ENCODE measurements around the gene CHPF. TPM values are rescaled to one million over a fixed set of nuclear protein-coding genes. Genes with fewer than 3 reads are reported as not detected.
A peak's percentile ranks its signal among the peaks of the same experiment; 100 is the strongest.

CHPF gene
- total RNA-seq, 1 experiment from 2014 or later: 81.2 TPM

- intact Hi-C loops (cut with micrococcal nuclease): no loop called here
- Mint-ChIP-seq H3K4me3 (ENCODE audit: unreplicated experiment) (no peak overlapping the region), H3K27ac (ENCODE audit: low read depth, unreplicated experiment) (no peak overlapping the region), H3K9me3 (ENCODE audit: unreplicated experiment) (no peaks in the 10 kb centered on the region), H3K4me1 (ENCODE audit: insufficient read depth, unreplicated experiment) (peaks cover 16% of the 10 kb centered on the region), H3K36me3 (ENCODE audit: insufficient read depth, unreplicated experiment) (peaks cover 7% of the 10 kb centered on the region), H3K27me3 (ENCODE audit: insufficient read depth, unreplicated experiment) (peaks cover 12% of the 10 kb centered on the region)
- TF ChIP-seq, protein P1, sequence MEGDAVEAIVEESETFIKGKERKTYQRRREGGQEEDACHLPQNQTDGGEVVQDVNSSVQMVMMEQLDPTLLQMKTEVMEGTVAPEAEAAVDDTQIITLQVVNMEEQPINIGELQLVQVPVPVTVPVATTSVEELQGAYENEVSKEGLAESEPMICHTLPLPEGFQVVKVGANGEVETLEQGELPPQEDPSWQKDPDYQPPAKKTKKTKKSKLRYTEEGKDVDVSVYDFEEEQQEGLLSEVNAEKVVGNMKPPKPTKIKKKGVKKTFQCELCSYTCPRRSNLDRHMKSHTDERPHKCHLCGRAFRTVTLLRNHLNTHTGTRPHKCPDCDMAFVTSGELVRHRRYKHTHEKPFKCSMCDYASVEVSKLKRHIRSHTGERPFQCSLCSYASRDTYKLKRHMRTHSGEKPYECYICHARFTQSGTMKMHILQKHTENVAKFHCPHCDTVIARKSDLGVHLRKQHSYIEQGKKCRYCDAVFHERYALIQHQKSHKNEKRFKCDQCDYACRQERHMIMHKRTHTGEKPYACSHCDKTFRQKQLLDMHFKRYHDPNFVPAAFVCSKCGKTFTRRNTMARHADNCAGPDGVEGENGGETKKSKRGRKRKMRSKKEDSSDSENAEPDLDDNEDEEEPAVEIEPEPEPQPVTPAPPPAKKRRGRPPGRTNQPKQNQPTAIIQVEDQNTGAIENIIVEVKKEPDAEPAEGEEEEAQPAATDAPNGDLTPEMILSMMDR (IDR thresholded peaks at IDR 0.05; ENCODE audit: unreplicated experiment): no peak
- no TSS peak for BruUV-seq (replicated peaks)
- ChIA-PET CTCF (interaction anchor here (1.0 kb wide), 1 partner anchor 25 kb away, joined by 4 read pairs; no protein-coding TSS in a partner anchor), POLR2A (no interaction called here)
- DNase-seq (ENCODE audit: unreplicated experiment): no peak
Observed at GRCh38 chr2:219505585-219505984, 38.0 kb downstream of the CHPF start.

- no TSS peak for BruUV-seq (replicated peaks)
- Mint-ChIP-seq H3K4me3 (ENCODE audit: unreplicated experiment) (no peak overlapping the region), H3K27ac (ENCODE audit: low read depth, unreplicated experiment) (no peak overlapping the region), H3K9me3 (ENCODE audit: unreplicated experiment) (no peaks in the 10 kb centered on the region), H3K27me3 (ENCODE audit: insufficient read depth, unreplicated experiment) (no peaks in the 10 kb centered on the region), H3K36me3 (ENCODE audit: insufficient read depth, unreplicated experiment) (peaks cover 7% of the 10 kb centered on the region), H3K4me1 (ENCODE audit: insufficient read depth, unreplicated experiment) (peaks cover 24% of the 10 kb centered on the region)
- intact Hi-C loops (cut with micrococcal nuclease): no loop called here
- POLR2A ChIA-PET: no interaction called here
- TF ChIP-seq, protein P1 (IDR thresholded peaks at IDR 0.05; ENCODE audit: unreplicated experiment): no peak
- CTCF ChIA-PET: interaction anchor here (1.1 to 2.3 kb wide), 4 partner anchors 9 to 187 kb away, joined by 3 to 11 read pairs (median 4); no protein-coding TSS in a partner anchor
- DNase-seq (ENCODE audit: unreplicated experiment): no peak
Observed at GRCh38 chr2:219502618-219503017, 41.0 kb downstream of the CHPF start.

GRCh38 chr2:219501849-219502248 lies 41.8 kb downstream of the CHPF start:
- POLR2A ChIA-PET: no interaction called here
- peaks cover 24% of the 10 kb centered on the region for H3K4me1 Mint-ChIP-seq (ENCODE audit: insufficient read depth, unreplicated experiment)
- no peak for DNase-seq (ENCODE audit: unreplicated experiment)
- no TSS peak for BruUV-seq (replicated peaks)
- H3K27me3 Mint-ChIP-seq (ENCODE audit: insufficient read depth, unreplicated experiment): no peaks in the 10 kb centered on the region
- H3K4me3 Mint-ChIP-seq (ENCODE audit: unreplicated experiment): no peak overlapping the region
- TF ChIP-seq, protein P1 (IDR thresholded peaks at IDR 0.05; ENCODE audit: unreplicated experiment): no peak
- no peaks in the 10 kb centered on the region for H3K9me3 Mint-ChIP-seq (ENCODE audit: unreplicated experiment)
- intact Hi-C loops (cut with micrococcal nuclease): no loop called here
- H3K27ac Mint-ChIP-seq (ENCODE audit: low read depth, unreplicated experiment): no peak overlapping the region
- CTCF ChIA-PET: interaction anchor here (0.8 to 2.1 kb wide), 3 partner anchors 29 to 100 kb away, joined by 3 to 11 read pairs (median 4); no protein-coding TSS in a partner anchor
- H3K36me3 Mint-ChIP-seq (ENCODE audit: insufficient read depth, unreplicated experiment): peaks cover 7% of the 10 kb centered on the region

- no peak for DNase-seq (ENCODE audit: unreplicated experiment)
- H3K27ac Mint-ChIP-seq (ENCODE audit: low read depth, unreplicated experiment): no peak overlapping the region
- peak overlapping the region; percentile 92 for H3K4me3 Mint-ChIP-seq (ENCODE audit: unreplicated experiment)
- H3K36me3 Mint-ChIP-seq (ENCODE audit: insufficient read depth, unreplicated experiment): peaks cover 7% of the 10 kb centered on the region
- no peaks in the 10 kb centered on the region for H3K9me3 Mint-ChIP-seq (ENCODE audit: unreplicated experiment)
- no peaks in the 10 kb centered on the region for H3K27me3 Mint-ChIP-seq (ENCODE audit: insufficient read depth, unreplicated experiment)
- ChIA-PET CTCF (interaction anchor here (0.6 to 1.4 kb wide), 6 partner anchors 11 to 97 kb away, joined by 3 to 6 read pairs (median 4); no protein-coding TSS in a partner anchor), POLR2A (interaction anchor here (0.8 to 2.7 kb wide), 3 partner anchors 10 to 113 kb away, joined by 3 to 12 read pairs (median 4); partner anchors contain the start of gene DNPEP)
- H3K4me1 Mint-ChIP-seq (ENCODE audit: insufficient read depth, unreplicated experiment): peaks cover 24% of the 10 kb centered on the region
- no TSS peak for BruUV-seq (replicated peaks)
- intact Hi-C loops (cut with micrococcal nuclease): no loop called here
- TF ChIP-seq, protein P1 (IDR thresholded peaks at IDR 0.05; ENCODE audit: unreplicated experiment): no peak
Observed at GRCh38 chr2:219500135-219500534, 43.5 kb downstream of the CHPF start.
